ENCODE measurements around the gene SETD1A.

SETD1A gene

GRCh38 chr16:31025339-31025738, 67.8 kb downstream of the SETD1A start:
- no peak for TF ChIP-seq CTCF (conservative IDR thresholded peaks at IDR 0.05)
- H3K27ac ChIP-seq, result no peak overlapping the region

GRCh38 chr16:31029272-31029671, 71.7 kb downstream of the SETD1A start:
- no peak for TF ChIP-seq CTCF (conservative IDR thresholded peaks at IDR 0.05)
- no peak overlapping the region for H3K27ac ChIP-seq

- TF ChIP-seq CTCF (conservative IDR thresholded peaks at IDR 0.05), result no peak
These were observed 73.7 kb downstream of the SETD1A start for GRCh38 chr16:31031276-31031675.

GRCh38 chr16:31032736-31033708, 75.5 kb downstream of the SETD1A start, which contains the start of gene STX4:
Gene STX4 (plus strand): TSS chr16:31033558. CDS start chr16:31033806, 248 bp downstream.
- no peak for TF ChIP-seq CTCF (conservative IDR thresholded peaks at IDR 0.05)
- H3K27ac ChIP-seq, result peak within 1 kb of the TSS; percentile 60; the same call in 1 of the 2 replicates

More at GRCh38 chr16:31031276-31031675, 73.7 kb downstream of the SETD1A start:
- no peak overlapping the region for H3K27ac ChIP-seq

- H3K27ac ChIP-seq, result peak overlapping the region; percentile 60; the same call in 1 of the 2 replicates
- TF ChIP-seq CTCF (conservative IDR thresholded peaks at IDR 0.05), result no peak
These were observed 76.3 kb downstream of the SETD1A start for GRCh38 chr16:31033709-31034492.
